Stimulated activated CD4-positive, alpha-beta T cell treated with anti-CD3 and anti-CD28 coated beads, Interleukin-4, amount 100 ng/mL, for 1 hour (primary cell): ENCODE measurements around the gene FAT4.

Experiments used
- DNase-seq: peaks from one replicate; pipeline ENCODE4 v3.0.0-alpha.2; 2020

The FAT4 gene

GRCh38 chr4:125314676-125315575, at the start of gene FAT4:
Gene FAT4, plus strand, starts transcription at chr4:125314955. Its CDS starts 1,457 bp downstream, at chr4:125316412.
- peak; percentile 28 for DNase-seq

GRCh38 chr4:125265846-125266245, 48.9 kb upstream of the FAT4 start:
- DNase-seq, result no peak

GRCh38 chr4:125266901-125267604, 47.7 kb upstream of the FAT4 start:
- no peak for DNase-seq

- no peak for DNase-seq
Measured at GRCh38 chr4:125267630-125268029, 47.1 kb upstream of the FAT4 start.

GRCh38 chr4:125268068-125268755, 46.5 kb upstream of the FAT4 start:
- no peak for DNase-seq

GRCh38 chr4:125276811-125277210, 37.9 kb upstream of the FAT4 start:
- no peak for DNase-seq

GRCh38 chr4:125277790-125278189, 37.0 kb upstream of the FAT4 start:
- no peak for DNase-seq

GRCh38 chr4:125280892-125281403, 33.8 kb upstream of the FAT4 start:
- no peak for DNase-seq

GRCh38 chr4:125283707-125284279, 31.0 kb upstream of the FAT4 start:
- DNase-seq, result no peak

- DNase-seq, result no peak
Measured at GRCh38 chr4:125297116-125297515, 17.6 kb upstream of the FAT4 start.

GRCh38 chr4:125303058-125303457, 11.7 kb upstream of the FAT4 start:
- no peak for DNase-seq

- no peak for DNase-seq
Measured at GRCh38 chr4:125303821-125304220, 10.9 kb upstream of the FAT4 start.

- DNase-seq, result no peak
Measured at GRCh38 chr4:125306112-125306511, 8.6 kb upstream of the FAT4 start.

- DNase-seq, result no peak
Measured at GRCh38 chr4:125306533-125306932, 8.2 kb upstream of the FAT4 start.

GRCh38 chr4:125311503-125311902, 3.3 kb upstream of the FAT4 start:
- no peak for DNase-seq

- DNase-seq, result no peak
Measured at GRCh38 chr4:125313497-125313896, 1.3 kb upstream of the FAT4 start.

- no peak for DNase-seq
Measured at GRCh38 chr4:125313989-125314667, 627 bp upstream of the FAT4 start.

GRCh38 chr4:125315576-125316400, 1.0 kb downstream of the FAT4 start:
- no peak for DNase-seq

GRCh38 chr4:125316401-125316790, 1.6 kb downstream of the FAT4 start:
- DNase-seq, result no peak

- no peak for DNase-seq
Measured at GRCh38 chr4:125316791-125317524, 2.2 kb downstream of the FAT4 start.

- DNase-seq, result no peak
Measured at GRCh38 chr4:125317525-125317877, 2.7 kb downstream of the FAT4 start.
